Ramos (cell line): ENCODE results near the gene TUBB2B.

Source experiments
- in situ Hi-C: fragments of 300-500 bp; cut with MboI; formaldehyde crosslinking; loops from one replicate; pipeline ENCODE4 v1.14.3; 2022; ENCODE audit warnings: low sequenced_read_pairs; ENCODE audit not compliant: unreplicated experiment

TUBB2B gene

GRCh38 chr6:3236005-3236404 is 8.6 kb upstream of the TUBB2B start:
- in situ Hi-C loops = no loop called here

GRCh38 chr6:3235486-3235885 is 8.0 kb upstream of the TUBB2B start:
- in situ Hi-C loops = no loop called here

- in situ Hi-C loops = no loop called here
Observed at GRCh38 chr6:3233904-3234303, 6.5 kb upstream of the TUBB2B start.

- in situ Hi-C loops = no loop called here
Observed at GRCh38 chr6:3233321-3233720, 5.9 kb upstream of the TUBB2B start.

- in situ Hi-C loops = no loop called here
Observed at GRCh38 chr6:3232017-3232945, 4.8 kb upstream of the TUBB2B start.

- in situ Hi-C loops = no loop called here
Observed at GRCh38 chr6:3231247-3232016, 4.0 kb upstream of the TUBB2B start.

- in situ Hi-C loops = no loop called here
Observed at GRCh38 chr6:3230900-3231246, 3.4 kb upstream of the TUBB2B start.

GRCh38 chr6:3230256-3230882 is 2.9 kb upstream of the TUBB2B start:
- in situ Hi-C loops = no loop called here

GRCh38 chr6:3229566-3230178 is 2.2 kb upstream of the TUBB2B start:
- in situ Hi-C loops = no loop called here

- in situ Hi-C loops = no loop called here
Observed at GRCh38 chr6:3228771-3229565, 1.5 kb upstream of the TUBB2B start.

- in situ Hi-C loops = no loop called here
Observed at GRCh38 chr6:3228046-3228671, 706 bp upstream of the TUBB2B start.

GRCh38 chr6:3226481-3227362 is 731 bp downstream of the TUBB2B start:
- in situ Hi-C loops = no loop called here

- in situ Hi-C loops = no loop called here
Observed at GRCh38 chr6:3226042-3226441, 1.4 kb downstream of the TUBB2B start.

- in situ Hi-C loops = no loop called here
Observed at GRCh38 chr6:3222506-3223038, 4.9 kb downstream of the TUBB2B start.

- in situ Hi-C loops = no loop called here
Observed at GRCh38 chr6:3221578-3221977, 5.9 kb downstream of the TUBB2B start.

GRCh38 chr6:3220366-3220765 is 7.1 kb downstream of the TUBB2B start:
- in situ Hi-C loops = no loop called here

GRCh38 chr6:3218266-3218665 is 9.2 kb downstream of the TUBB2B start:
- in situ Hi-C loops = no loop called here

GRCh38 chr6:3217286-3217685 is 10.2 kb downstream of the TUBB2B start:
- in situ Hi-C loops = no loop called here
